H9 (cell line): ENCODE measurements around the gene GLIPR1L1. TPM values are rescaled to one million over a fixed set of nuclear protein-coding genes. Genes with fewer than 3 reads are reported as not detected.

Experiments
- DNase-seq: peaks from one replicate; pipeline ENCODE4 v3.0.0-alpha.2; 2017
- H2AFZ ChIP-seq: one replicate; pipeline ENCODE4 v1.6.1; 2013; ENCODE audit warnings: mild to moderate bottlenecking, low read length, control low read depth, moderate library complexity
- H2AK5ac ChIP-seq: 2 replicates; pipeline ENCODE4 v1.6.1; 2013; ENCODE audit warnings: low read length, control low read depth, mixed read lengths; ENCODE audit not compliant: insufficient read length
- H2BK120ac ChIP-seq: one replicate; pipeline ENCODE4 v1.6.1; 2013; ENCODE audit warnings: low read depth, mild to moderate bottlenecking, low read length, control low read depth, inconsistent platforms; ENCODE audit not compliant: poor library complexity, severe bottlenecking
- H2BK12ac ChIP-seq: 2 replicates; pipeline ENCODE4 v1.6.1; 2013; ENCODE audit warnings: low read length, control low read depth, mixed read lengths, low read depth; ENCODE audit not compliant: insufficient read length
- H2BK15ac ChIP-seq: 2 replicates; pipeline ENCODE4 v1.6.1; 2013; ENCODE audit warnings: low read depth, low read length, control low read depth
- H2BK20ac ChIP-seq: one replicate; pipeline ENCODE4 v1.6.1; 2013; ENCODE audit warnings: low read depth, mild to moderate bottlenecking, low read length, control low read depth, inconsistent platforms; ENCODE audit not compliant: poor library complexity, severe bottlenecking
- H2BK5ac ChIP-seq: 2 replicates; pipeline ENCODE4 v1.6.1; 2013; ENCODE audit warnings: low read length, control low read depth, mixed read lengths; ENCODE audit not compliant: insufficient read length
- H3K14ac ChIP-seq: 2 replicates; pipeline ENCODE4 v1.6.1; 2013; ENCODE audit warnings: low read length, control low read depth; ENCODE audit not compliant: insufficient read depth
- H3K18ac ChIP-seq: 2 replicates; pipeline ENCODE4 v1.6.1; 2013; ENCODE audit warnings: low read depth, mild to moderate bottlenecking, mixed read lengths, low read length, control low read depth; ENCODE audit not compliant: insufficient read length
- H3K23ac ChIP-seq: 2 replicates; pipeline ENCODE4 v1.6.1; 2013; ENCODE audit warnings: low read length, control low read depth, mixed read lengths, low read depth; ENCODE audit not compliant: insufficient read length
- H3K23me2 ChIP-seq: 2 replicates; pipeline ENCODE4 v1.6.1; 2013; ENCODE audit warnings: low read depth, mild to moderate bottlenecking, mixed read lengths, low read length, control low read depth; ENCODE audit not compliant: insufficient read length, poor library complexity, severe bottlenecking
- H3K27ac ChIP-seq: 2 replicates; pipeline ENCODE4 v1.5.1; 2013; ENCODE audit warnings: low read length, control low read depth, mixed read lengths, low read depth; ENCODE audit not compliant: insufficient read length
- H3K27me3 ChIP-seq: 2 replicates; pipeline ENCODE4 v1.6.1; 2013; ENCODE audit warnings: low read length, control low read depth, inconsistent platforms; ENCODE audit not compliant: insufficient read depth
- H3K4ac ChIP-seq: 2 replicates; pipeline ENCODE4 v1.6.1; 2013; ENCODE audit warnings: low read depth, mild to moderate bottlenecking, control low read depth, inconsistent platforms, low read length, moderate library complexity
- H3K4me1 ChIP-seq: 2 replicates; pipeline ENCODE4 v1.6.1; 2013; ENCODE audit warnings: low read length, control low read depth, inconsistent platforms; ENCODE audit not compliant: insufficient read depth
- H3K4me2 ChIP-seq: 2 replicates; pipeline ENCODE4 v1.6.1; 2013; ENCODE audit warnings: low read length, control low read depth, mixed read lengths; ENCODE audit not compliant: insufficient read length, insufficient read depth
- H3K56ac ChIP-seq: 2 replicates; pipeline ENCODE4 v1.6.1; 2013; ENCODE audit warnings: low read depth, mild to moderate bottlenecking, mixed read lengths, low read length, control low read depth; ENCODE audit not compliant: insufficient read length
- H3K79me1 ChIP-seq: 2 replicates; pipeline ENCODE4 v1.6.1; 2013; ENCODE audit warnings: low read depth, mild to moderate bottlenecking, moderate library complexity, low read length, control low read depth, inconsistent platforms; ENCODE audit not compliant: insufficient read depth, poor library complexity, severe bottlenecking
- H3K79me2 ChIP-seq: 2 replicates; pipeline ENCODE4 v1.6.1; 2013; ENCODE audit warnings: low read length, control low read depth, inconsistent platforms; ENCODE audit not compliant: insufficient read depth
- H3K9ac ChIP-seq: 2 replicates; pipeline ENCODE4 v1.6.1; 2013; ENCODE audit warnings: low read length, control low read depth, mixed read lengths; ENCODE audit not compliant: insufficient read length; ENCODE audit errors: extremely low read depth
- H3K9me3 ChIP-seq: one replicate; pipeline ENCODE4 v1.6.1; 2013; ENCODE audit warnings: low read depth, low read length, inconsistent platforms; ENCODE audit not compliant: control insufficient read depth
- H3T11ph ChIP-seq: one replicate; pipeline ENCODE4 v1.6.1; 2013; ENCODE audit warnings: mild to moderate bottlenecking, low read length, control low read depth, inconsistent platforms
- H4K20me1 ChIP-seq: one replicate; pipeline ENCODE4 v1.6.1; 2013; ENCODE audit not compliant: control insufficient read depth, insufficient read length, insufficient read depth
- H4K5ac ChIP-seq: 2 replicates; pipeline ENCODE4 v1.6.1; 2013; ENCODE audit warnings: low read depth, mild to moderate bottlenecking, mixed read lengths, low read length, control low read depth; ENCODE audit not compliant: insufficient read length
- H4K8ac ChIP-seq: replicated peaks from 2 replicates; pipeline ENCODE4 v1.6.1; 2013; ENCODE audit warnings: low read length, control low read depth, mixed read lengths, low read depth; ENCODE audit not compliant: insufficient read length
- H4K91ac ChIP-seq: 2 replicates; pipeline ENCODE4 v1.6.1; 2013; ENCODE audit warnings: low read depth, mild to moderate bottlenecking, moderate library complexity, mixed read lengths, low read length, control low read depth; ENCODE audit not compliant: insufficient read length
- H3K27ac Mint-ChIP-seq, 3 experiments: 2 replicates in 2 of 3; 3 replicates in 1 of 3; pipeline ENCODE4 v1.8.0; 2020 to 2021; ENCODE audit warnings: mixed read lengths in 3 of 3, mild to moderate bottlenecking in 1 of 3, moderate library complexity in 1 of 3
- H3K27me3 Mint-ChIP-seq: 2 replicates; pipeline ENCODE4 v1.8.0; 2021; ENCODE audit warnings: low read depth, mild to moderate bottlenecking, moderate library complexity, mixed read lengths
- H3K36me3 Mint-ChIP-seq, 3 experiments: 2 replicates in 2 of 3; 3 replicates in 1 of 3; pipeline ENCODE4 v1.8.0; 2020 to 2021; ENCODE audit warnings: low read depth in 3 of 3, mixed read lengths in 3 of 3; ENCODE audit not compliant: insufficient read depth in 1 of 3
- H3K4me1 Mint-ChIP-seq, 2 experiments: 2 replicates each; pipeline ENCODE4 v1.8.0; 2020; ENCODE audit warnings: mixed read lengths in 2 of 2
- H3K4me3 Mint-ChIP-seq, 2 experiments: 2 replicates in 1 of 2; 3 replicates in 1 of 2; pipeline ENCODE4 v1.8.0; 2020 to 2021; ENCODE audit warnings: mild to moderate bottlenecking in 2 of 2, mixed read lengths in 2 of 2, moderate library complexity in 1 of 2
- H3K9me3 Mint-ChIP-seq, 2 experiments: 2 replicates in 1 of 2; 3 replicates in 1 of 2; pipeline ENCODE4 v1.8.0; 2020; ENCODE audit warnings: mild to moderate bottlenecking in 2 of 2, mixed read lengths in 2 of 2, moderate library complexity in 1 of 2
- CTCF ChIP-seq: fragments of 200-600 bp; sonication (generic); conservative IDR thresholded peaks from 3 replicates; pipeline ENCODE4 v1.8.0; 2021; ENCODE audit warnings: antibody characterized with exemption, mild to moderate bottlenecking
- WGBS: extraction: QIAGEN DNeasy Blood & Tissue Kit; methylation state at CpG from one replicate; pipeline ENCODE4 v1.1.7; 2013; ENCODE audit warnings: missing lambda C conversion rate, low lambda C conversion rate, mixed read lengths; ENCODE audit not compliant: insufficient read length; ENCODE audit errors: extremely low coverage; 5-methylcytosine and 5-hydroxymethylcytosine counted together
- total RNA-seq: library from RNA; stranded (reverse); gene quantifications from 2 replicates; pipeline ENCODE4 v1.2.1, GENCODE V29; 2021

The GLIPR1L1 gene
- total RNA-seq, 1 experiment from 2014 or later: 1.9 TPM

GRCh38 chr12:75349946-75350345 lies 15.5 kb downstream of the GLIPR1L1 start:
- Histone ChIP-seq H2BK120ac (no peak overlapping the region), H2AFZ (no peak overlapping the region), H3K18ac (no peak overlapping the region), H4K20me1 (no peaks in the 10 kb centered on the region), H2AK5ac (no peak overlapping the region), H3K4ac (no peak overlapping the region), H3K27ac (no peak overlapping the region), H4K8ac (no peak overlapping the region), H3T11ph (no peak overlapping the region), H3K56ac (no peak overlapping the region), H2BK5ac (no peak overlapping the region), H4K5ac (no peak overlapping the region), H2BK15ac (no peak overlapping the region), H3K23me2 (no peaks in the 10 kb centered on the region), H3K9me3 (no peaks in the 10 kb centered on the region), H4K91ac (no peak overlapping the region), H3K79me1 (no peaks in the 10 kb centered on the region), H2BK12ac (no peak overlapping the region), H3K23ac (no peak overlapping the region), H3K79me2 (no peaks in the 10 kb centered on the region), H3K9ac (no peak overlapping the region), H3K27me3 (no peaks in the 10 kb centered on the region), H3K4me2 (no peak overlapping the region), H3K4me1 (no peaks in the 10 kb centered on the region), H3K14ac (no peak overlapping the region), H2BK20ac (no peak overlapping the region)
- Mint-ChIP-seq H3K27me3 (no peaks in the 10 kb centered on the region), H3K9me3 (peaks cover 14 to 18% of the 10 kb centered on the region in 2 experiments), H3K36me3 (peaks cover 2 to 19% (median 11%) of the 10 kb centered on the region in 3 experiments; a peak in 6 of 7 replicates), H3K27ac (no peak overlapping the region), H3K4me1 (no peaks in the 10 kb centered on the region), H3K4me3 (no peak overlapping the region)
- TF ChIP-seq CTCF: no peak
- no CpG with 5 or more reads among the region's 4 CpGs for WGBS
- no peak for DNase-seq
